MM.1S (cell line): ENCODE data around the gene NCCRP1.

Experiments used
- DNase-seq: peaks from one replicate; pipeline ENCODE4 v3.0.0-alpha.2; 2015
- H2AFZ ChIP-seq: fragments of 300-600 bp; sonication (generic); 2 replicates; pipeline ENCODE4 v1.6.0; 2016; ENCODE audit warnings: antibody characterized with exemption, low read length
- H3F3A ChIP-seq: fragments of 300-600 bp; sonication (generic); 2 replicates; pipeline ENCODE4 v1.6.1; 2016; ENCODE audit warnings: mild to moderate bottlenecking, antibody characterized with exemption, low read length, moderate library complexity, mixed read lengths; ENCODE audit not compliant: insufficient read depth
- H3K27ac ChIP-seq: fragments of 300-600 bp; sonication (generic); 2 replicates; pipeline ENCODE4 v1.5.1; 2016; ENCODE audit warnings: mild to moderate bottlenecking, low read length
- H3K27me3 ChIP-seq: fragments of 300-600 bp; sonication (generic); replicated peaks from 2 replicates; pipeline ENCODE4 v1.6.0; 2016; ENCODE audit warnings: low read length; ENCODE audit not compliant: insufficient read depth
- H3K36me3 ChIP-seq: fragments of 300-600 bp; sonication (generic); replicated peaks from 2 replicates; pipeline ENCODE4 v1.6.1; 2016; ENCODE audit warnings: mild to moderate bottlenecking, low read length, mixed read lengths; ENCODE audit not compliant: insufficient read depth
- H3K4me1 ChIP-seq: fragments of 300-600 bp; sonication (generic); 2 replicates; pipeline ENCODE4 v1.6.1; 2016; ENCODE audit warnings: low read length, mixed read lengths
- H3K4me2 ChIP-seq: fragments of 300-600 bp; sonication (generic); 2 replicates; pipeline ENCODE4 v1.6.0; 2016; ENCODE audit warnings: low read depth, low read length
- H3K4me3 ChIP-seq: fragments of 300-600 bp; sonication (generic); 2 replicates; pipeline ENCODE4 v1.5.1; 2016; ENCODE audit warnings: low read length, mixed read lengths
- H3K79me2 ChIP-seq: fragments of 300-600 bp; sonication (generic); 2 replicates; pipeline ENCODE4 v1.6.1; 2016; ENCODE audit warnings: mixed run types, low read length, mixed read lengths
- H3K9ac ChIP-seq: fragments of 300-600 bp; sonication (generic); 2 replicates; pipeline ENCODE4 v1.6.1; 2016; ENCODE audit warnings: low read length, mixed read lengths
- H3K9me2 ChIP-seq: fragments of 300-600 bp; sonication (generic); replicated peaks from 2 replicates; pipeline ENCODE4 v1.6.1; 2016; ENCODE audit warnings: mild to moderate bottlenecking, low read length, mixed read lengths; ENCODE audit not compliant: insufficient read depth
- H3K9me3 ChIP-seq: fragments of 300-600 bp; sonication (generic); replicated peaks from 2 replicates; pipeline ENCODE4 v1.6.1; 2016; ENCODE audit warnings: mild to moderate bottlenecking, low read length, mixed read lengths; ENCODE audit not compliant: insufficient read depth
- H4K20me1 ChIP-seq: fragments of 300-600 bp; sonication (generic); 2 replicates; pipeline ENCODE4 v1.6.1; 2016; ENCODE audit warnings: mild to moderate bottlenecking, low read length, moderate library complexity, mixed read lengths; ENCODE audit not compliant: insufficient read depth
- CTCF ChIP-seq: fragments of 300-600 bp; sonication (generic); IDR thresholded peaks from 2 replicates; pipeline ENCODE4 v1.5.1; 2016; ENCODE audit warnings: antibody characterized with exemption, low read length, mixed read lengths
- EZH2 ChIP-seq: fragments of 300-600 bp; sonication (generic); optimal IDR thresholded peaks from 2 replicates; pipeline ENCODE3; 2017; ENCODE audit warnings: low read depth, mild to moderate bottlenecking, antibody characterized with exemption, low read length, mixed read lengths
- EZH2phosphoT487 ChIP-seq: fragments of 300-600 bp; sonication (generic); IDR thresholded peaks from 2 replicates; pipeline ENCODE4 v1.6.1; 2018; ENCODE audit warnings: antibody characterized with exemption, low read length

NCCRP1 gene

GRCh38 chr19:39155741-39156140 lies 41.0 kb upstream of the NCCRP1 start:
- H3K4me1 ChIP-seq, result no peaks in the 10 kb centered on the region

DNA sequence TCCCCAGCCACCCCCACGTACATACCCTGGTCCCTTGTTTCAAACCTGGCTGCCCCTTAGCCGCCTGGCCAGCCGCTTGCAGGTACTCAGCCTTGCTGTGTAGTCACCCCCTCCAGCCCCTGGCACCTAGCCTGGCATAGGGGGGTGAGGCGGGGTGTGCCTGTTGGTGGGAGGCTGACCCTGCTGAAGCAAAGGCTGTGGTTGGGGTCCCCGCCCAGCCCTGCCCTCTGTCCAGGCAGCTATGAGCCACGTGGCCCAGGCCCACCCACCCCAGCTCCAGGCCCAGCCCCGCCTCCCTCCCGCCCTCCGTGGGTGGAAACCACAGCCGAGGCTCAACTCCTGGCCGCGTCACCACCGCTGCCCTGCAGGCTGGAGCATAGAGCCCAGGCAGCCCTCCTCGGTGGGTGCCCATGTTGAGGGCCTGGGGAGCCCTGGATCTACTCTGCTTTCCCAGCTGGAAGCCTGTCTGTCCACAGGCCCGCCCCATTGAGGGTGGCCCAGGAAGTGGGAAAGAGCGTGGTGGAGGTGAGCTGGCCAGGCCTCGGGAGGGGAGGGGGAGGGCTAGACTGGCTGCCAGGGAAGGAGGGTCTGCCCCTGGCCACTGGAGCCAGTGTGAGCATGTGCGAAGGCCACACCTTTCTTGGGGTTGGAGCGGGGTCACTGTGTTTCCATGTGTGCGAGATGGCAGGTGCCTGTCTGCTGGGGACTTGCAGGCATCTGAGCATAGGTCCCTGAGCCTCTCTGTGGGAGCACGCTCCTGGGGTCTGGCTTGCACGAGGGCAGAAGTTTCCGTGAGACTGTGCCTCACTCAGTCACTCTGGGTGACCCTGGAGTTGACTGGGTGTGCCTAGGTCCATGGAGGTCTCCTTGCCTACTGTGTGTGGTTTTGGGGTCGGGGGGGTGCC lies 40.2 kb upstream of the NCCRP1 start:
- no peaks in the 10 kb centered on the region for H3K27me3 ChIP-seq
- no peak for DNase-seq
- no peaks in the 10 kb centered on the region for H3K4me1 ChIP-seq
- H3F3A ChIP-seq, result no peaks in the 10 kb centered on the region
- H3K4me3 ChIP-seq, result no peak overlapping the region
- H2AFZ ChIP-seq, result no peak overlapping the region
- no peak overlapping the region for H3K9ac ChIP-seq
- no peaks in the 10 kb centered on the region for H3K9me2 ChIP-seq
- TF ChIP-seq EZH2phosphoT487, result no peak
- no peak for TF ChIP-seq EZH2
- TF ChIP-seq CTCF, result no peak
- no peak overlapping the region for H3K27ac ChIP-seq
- H3K4me2 ChIP-seq, result no peak overlapping the region
- H4K20me1 ChIP-seq, result no peaks in the 10 kb centered on the region
- H3K36me3 ChIP-seq, result no peaks in the 10 kb centered on the region
- peaks cover 8% of the 10 kb centered on the region for H3K79me2 ChIP-seq
- H3K9me3 ChIP-seq, result no peaks in the 10 kb centered on the region

More at GRCh38 chr19:39155741-39156140, 41.0 kb upstream of the NCCRP1 start:
- no peak overlapping the region for H3K27ac ChIP-seq
- H2AFZ ChIP-seq, result no peak overlapping the region
- H3F3A ChIP-seq, result no peaks in the 10 kb centered on the region
- no peak for TF ChIP-seq EZH2phosphoT487
- TF ChIP-seq CTCF, result no peak
- TF ChIP-seq EZH2, result no peak
- no peaks in the 10 kb centered on the region for H3K9me2 ChIP-seq
- no peaks in the 10 kb centered on the region for H3K36me3 ChIP-seq
- H3K9ac ChIP-seq, result no peak overlapping the region
- H3K79me2 ChIP-seq, result peaks cover 11% of the 10 kb centered on the region
- no peak for DNase-seq
- H3K4me3 ChIP-seq, result no peak overlapping the region
- no peak overlapping the region for H3K4me2 ChIP-seq
- H3K9me3 ChIP-seq, result no peaks in the 10 kb centered on the region
- H3K27me3 ChIP-seq, result no peaks in the 10 kb centered on the region
- H4K20me1 ChIP-seq, result no peaks in the 10 kb centered on the region

GRCh38 chr19:39157275-39157996 lies 39.3 kb upstream of the NCCRP1 start:
- Histone ChIP-seq H3K4me2 (no peak overlapping the region), H2AFZ (no peak overlapping the region), H3K9me2 (no peaks in the 10 kb centered on the region), H3K27me3 (no peaks in the 10 kb centered on the region), H3K4me1 (no peaks in the 10 kb centered on the region), H3K79me2 (peaks cover 8% of the 10 kb centered on the region), H3K36me3 (no peaks in the 10 kb centered on the region), H3K9ac (no peak overlapping the region), H3K27ac (no peak overlapping the region), H3K4me3 (no peak overlapping the region), H3F3A (no peaks in the 10 kb centered on the region), H3K9me3 (no peaks in the 10 kb centered on the region), H4K20me1 (no peaks in the 10 kb centered on the region)
- TF ChIP-seq EZH2 (no peak), CTCF (no peak), EZH2phosphoT487 (no peak)
- no peak for DNase-seq
